GM18858 (cell line): ENCODE results near the gene UMOD.
"Not testable (repeated sequence)": the region's sequence is repeated elsewhere in the genome, so short reads cannot be mapped to it uniquely, and the experiment has no call there.

Experiments
- ATAC-seq: cut with Tn5 transposase; IDR thresholded peaks from one replicate; pipeline ENCODE4 v1.9.1; 2021; ENCODE audit not compliant: unreplicated experiment

UMOD gene

DNA sequence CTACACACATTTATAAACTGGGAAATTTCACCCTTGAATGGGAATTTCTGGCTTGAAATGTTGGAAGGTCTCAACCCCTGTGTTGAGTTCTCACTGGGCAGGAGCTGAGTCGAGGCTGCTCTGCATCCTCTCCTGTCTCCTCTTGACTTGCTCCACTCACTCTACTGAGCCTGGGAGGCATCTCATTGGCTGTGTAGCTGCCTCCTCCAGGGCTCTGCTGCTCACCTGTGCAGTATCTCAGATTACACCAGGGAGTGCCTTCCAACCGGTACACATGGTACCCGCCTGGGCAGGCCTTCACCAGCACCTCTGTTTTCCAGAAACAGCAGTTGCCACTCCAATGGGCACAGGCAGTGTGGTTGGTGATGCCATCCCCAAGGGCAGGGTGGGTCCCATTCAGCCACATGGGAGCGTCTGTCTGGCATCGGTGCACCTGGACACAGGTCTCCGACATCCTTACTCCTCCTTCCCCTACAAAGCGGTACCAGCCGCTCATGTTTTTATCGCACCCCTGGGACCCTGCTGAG is 28.9 kb downstream of the UMOD start:
- no peak for ATAC-seq

GRCh38 chr16:20322696-20323095 is 29.8 kb downstream of the UMOD start:
- no peak for ATAC-seq

GRCh38 chr16:20321671-20322070 is 30.8 kb downstream of the UMOD start:
- no peak for ATAC-seq

DNA sequence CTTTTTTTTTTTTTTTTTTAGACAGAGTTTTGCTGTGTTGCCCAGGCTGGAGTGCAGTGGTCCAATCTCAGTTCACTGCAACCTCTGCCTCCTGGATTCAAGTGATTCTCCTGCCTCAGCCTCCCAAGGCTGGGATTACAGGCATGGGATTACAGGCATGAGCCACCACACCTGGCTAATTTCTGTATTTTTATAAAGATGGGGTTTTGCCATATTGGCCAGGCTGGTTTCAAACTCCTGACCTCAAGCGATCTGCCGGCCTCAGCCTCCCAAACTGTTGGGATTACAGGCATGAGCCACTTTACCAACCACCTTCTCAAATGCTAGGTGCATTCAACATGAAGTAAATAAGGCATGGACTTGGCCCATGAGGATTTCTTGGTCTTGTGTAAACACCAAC is 31.5 kb downstream of the UMOD start:
- not testable (repeated sequence) for ATAC-seq

- no peak for ATAC-seq
Observed at GRCh38 chr16:20320592-20320991, 31.9 kb downstream of the UMOD start.

- no peak for ATAC-seq
Observed at GRCh38 chr16:20320178-20320577, 32.3 kb downstream of the UMOD start.

DNA sequence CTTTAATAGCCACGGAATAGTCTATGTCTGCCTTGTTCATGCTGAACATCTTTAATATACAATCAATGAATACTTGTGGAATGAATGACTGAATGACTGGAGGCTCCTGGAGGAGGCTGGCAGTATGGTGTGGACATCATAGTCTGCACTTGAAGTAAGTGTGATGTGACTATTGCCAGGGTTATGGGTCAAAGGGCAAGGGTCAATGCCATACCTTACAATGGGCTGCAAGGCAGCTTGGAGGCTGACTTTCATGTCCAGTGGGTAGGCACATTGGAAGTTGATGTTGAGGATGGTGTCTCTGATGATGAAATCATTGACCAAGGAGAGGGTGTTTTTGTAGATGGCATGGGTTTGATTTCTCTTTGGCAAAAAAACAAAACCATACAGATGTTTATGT is 33.1 kb downstream of the UMOD start:
- no peak for ATAC-seq

DNA sequence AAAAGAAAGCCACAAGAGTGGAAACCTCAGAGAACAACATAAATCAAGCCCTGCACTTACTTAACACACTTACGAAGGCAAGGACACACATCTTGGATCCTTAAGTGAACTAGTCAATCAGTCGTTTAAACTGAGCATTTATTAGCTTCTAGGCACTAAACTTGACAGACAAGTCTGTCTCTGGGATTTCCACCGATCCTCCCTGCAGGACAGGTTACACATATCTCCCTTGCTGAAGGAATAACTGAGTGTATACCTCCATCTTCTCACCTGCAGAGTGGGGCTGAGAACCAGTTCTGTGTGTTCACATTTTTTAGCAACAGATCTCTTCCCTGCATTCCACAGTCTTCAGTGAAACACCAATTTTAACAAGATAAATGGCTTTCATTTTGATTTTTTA is 34.1 kb downstream of the UMOD start:
- ATAC-seq: no peak

GRCh38 chr16:20318006-20318405 is 34.5 kb downstream of the UMOD start:
- ATAC-seq: no peak

DNA sequence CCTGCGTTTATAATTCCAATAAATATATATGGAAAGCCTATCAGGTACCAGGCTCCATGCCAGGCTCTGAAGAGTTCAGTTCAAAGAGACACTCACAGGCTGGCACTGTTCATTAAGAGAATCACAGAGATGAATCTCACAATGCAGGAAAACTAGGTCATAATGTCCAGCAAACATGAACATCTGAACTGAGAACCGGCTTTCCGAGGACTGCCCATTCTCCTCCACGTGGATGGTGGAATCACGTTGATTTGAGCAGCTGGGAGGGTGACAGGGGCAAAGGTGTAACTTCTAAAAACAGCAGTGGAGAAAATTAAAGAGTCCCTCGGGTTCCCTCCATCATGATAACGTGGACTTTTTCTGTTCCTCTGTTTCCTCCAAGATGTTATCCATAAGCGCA is 35.4 kb downstream of the UMOD start:
- ATAC-seq: no peak

DNA sequence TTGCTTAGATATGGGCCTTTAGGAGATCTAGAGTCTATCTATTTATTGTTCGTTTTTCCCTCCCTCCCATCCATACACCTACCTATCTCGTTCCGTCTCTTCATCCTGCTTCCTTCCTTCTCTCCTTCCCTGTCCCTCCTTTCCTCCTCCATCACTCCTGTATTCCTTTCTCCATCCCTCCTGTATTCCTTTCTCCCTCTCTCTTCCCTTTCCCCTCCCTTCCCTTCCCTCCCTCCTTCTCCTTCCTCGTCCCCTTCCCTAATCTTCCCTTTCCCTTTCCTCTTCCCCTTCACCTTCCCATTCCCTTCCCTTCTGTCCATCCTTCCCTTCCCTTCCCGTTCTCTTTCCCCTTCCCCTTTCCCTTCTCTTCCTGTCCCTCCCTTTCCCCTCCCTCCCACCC is 35.8 kb downstream of the UMOD start:
- ATAC-seq: no peak

DNA sequence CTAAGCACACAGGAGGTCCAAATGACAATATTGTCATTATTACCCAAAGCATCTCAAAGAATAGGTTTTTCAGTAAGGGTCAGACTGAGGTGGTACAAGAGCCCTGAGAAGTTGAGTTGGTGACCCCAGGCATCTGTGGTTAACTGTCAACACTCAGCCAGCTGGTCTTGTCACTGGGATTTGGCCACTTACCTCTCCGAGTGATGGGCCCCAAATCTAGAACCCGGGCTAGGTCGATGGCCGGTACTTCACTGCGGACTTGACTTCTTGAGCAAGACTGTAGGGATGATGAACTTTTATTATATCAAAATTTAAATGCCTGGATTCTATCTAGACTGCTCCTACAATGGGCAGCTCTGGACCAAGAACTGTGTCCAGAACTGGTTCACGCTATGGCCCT is 36.8 kb downstream of the UMOD start:
- no peak for ATAC-seq

DNA sequence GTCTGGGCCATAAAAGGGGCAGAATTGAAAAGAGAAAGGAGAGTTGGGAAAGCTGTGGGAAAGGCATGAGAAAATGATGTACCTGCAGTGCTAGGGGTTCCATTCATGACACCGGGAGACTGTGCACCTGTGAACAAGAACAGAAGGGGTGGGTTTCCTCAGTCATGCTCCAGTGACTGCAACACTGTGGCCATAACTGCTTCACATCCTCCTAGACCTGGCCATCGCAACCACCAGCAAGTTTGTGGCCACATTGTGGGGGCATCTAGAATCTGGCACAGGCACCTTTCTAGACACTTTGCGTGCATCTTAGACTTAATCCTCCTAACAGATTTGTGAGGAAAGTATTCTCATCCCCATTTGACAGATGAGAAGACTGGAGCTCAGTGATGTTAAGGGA is 37.9 kb downstream of the UMOD start:
- ATAC-seq: no peak

DNA sequence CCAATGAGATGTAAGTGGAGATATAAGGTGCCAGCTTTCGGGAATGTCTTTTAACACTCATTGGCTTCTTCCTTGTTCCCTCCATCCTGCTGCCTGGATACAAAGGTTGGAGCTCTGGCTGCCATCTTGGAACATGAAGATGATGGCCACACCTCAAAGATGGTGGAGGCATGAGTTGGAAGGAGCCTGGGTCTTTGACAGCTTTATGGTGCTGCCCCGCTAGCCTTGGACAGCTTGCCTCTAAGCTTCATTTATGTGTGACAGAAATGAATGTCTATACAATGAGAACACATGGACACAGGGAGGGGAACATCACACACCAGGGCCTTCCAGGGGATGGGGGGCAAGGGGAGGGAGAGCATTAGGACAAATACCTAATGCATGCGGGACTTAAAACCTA is 38.8 kb downstream of the UMOD start:
- ATAC-seq: no peak

GRCh38 chr16:20312536-20313095 is 39.9 kb downstream of the UMOD start:
- ATAC-seq: not testable (repeated sequence)

GRCh38 chr16:20311548-20311947 is 41.0 kb downstream of the UMOD start:
- no peak for ATAC-seq

DNA sequence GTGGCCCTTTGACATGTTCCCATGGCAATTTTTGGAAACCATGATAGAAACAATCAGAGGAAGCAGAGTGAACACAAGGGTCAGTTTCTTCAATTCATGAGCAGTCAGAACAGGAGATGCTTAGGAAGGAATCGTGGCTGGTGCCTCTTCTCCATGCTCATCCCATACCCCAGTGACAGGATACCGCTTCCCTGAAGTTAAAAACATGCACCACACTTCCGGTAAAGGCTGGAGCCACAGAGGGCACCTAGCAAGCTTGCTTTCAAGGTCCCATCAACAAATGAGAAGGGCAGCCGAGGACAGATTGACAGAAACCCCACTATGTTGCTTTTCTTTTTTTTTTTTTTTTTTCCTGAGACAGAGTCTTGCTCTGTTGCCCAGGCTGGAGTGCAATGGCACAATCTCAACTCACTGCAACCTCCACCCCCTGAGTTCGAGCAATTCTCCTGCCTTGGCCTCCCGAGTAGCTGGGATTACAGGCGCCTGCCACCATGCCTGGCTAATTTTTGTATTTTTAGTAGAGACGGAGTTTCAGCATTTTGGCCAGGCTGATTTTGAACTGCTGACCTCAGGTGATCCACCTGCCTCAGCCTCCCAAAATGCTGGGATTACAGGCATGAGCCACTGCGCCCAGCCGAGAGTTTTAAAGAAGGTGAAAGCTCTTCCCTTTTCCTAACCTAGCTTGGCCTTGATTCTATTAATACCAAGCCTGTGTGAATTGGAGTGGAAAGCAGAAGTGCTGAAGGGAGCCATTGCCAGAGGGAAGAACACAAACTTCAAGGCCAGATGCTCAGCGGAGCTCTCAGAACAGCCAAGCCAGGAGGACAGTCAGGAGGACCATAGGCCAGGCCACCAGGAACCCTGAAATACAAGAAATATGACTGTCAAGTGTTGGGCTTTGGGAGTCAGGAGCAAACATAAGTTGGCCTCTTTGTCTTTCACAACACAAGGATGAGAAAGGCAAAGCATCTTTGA is 41.8 kb downstream of the UMOD start:
- ATAC-seq: no peak

- no peak for ATAC-seq
Observed at GRCh38 chr16:20309786-20310185, 42.7 kb downstream of the UMOD start.

- no peak for ATAC-seq
Observed at GRCh38 chr16:20308801-20309590, 43.5 kb downstream of the UMOD start.

- no peak for ATAC-seq
Observed at GRCh38 chr16:20308266-20308665, 44.2 kb downstream of the UMOD start.

DNA sequence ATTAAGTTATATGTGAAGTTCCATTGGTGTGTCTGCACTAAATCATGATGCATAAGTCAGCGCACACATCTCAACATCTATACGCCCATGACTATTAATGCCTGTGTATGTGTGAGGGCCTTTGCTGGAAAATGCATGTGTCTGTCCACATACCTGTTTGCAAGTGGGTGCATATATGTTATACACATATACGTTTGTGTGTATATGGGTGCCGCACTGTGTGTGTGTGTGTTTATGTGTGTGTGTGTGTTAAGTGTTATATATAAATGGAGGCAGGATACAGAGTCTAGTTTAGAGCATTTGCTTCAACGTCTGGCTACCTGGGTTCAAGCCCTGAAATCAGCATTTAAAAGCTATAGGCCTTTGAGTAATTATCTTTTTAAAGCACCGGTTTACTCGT is 44.7 kb downstream of the UMOD start:
- ATAC-seq: no peak
